ENCODE data around the gene FGF22.

Gene FGF22

DNA sequence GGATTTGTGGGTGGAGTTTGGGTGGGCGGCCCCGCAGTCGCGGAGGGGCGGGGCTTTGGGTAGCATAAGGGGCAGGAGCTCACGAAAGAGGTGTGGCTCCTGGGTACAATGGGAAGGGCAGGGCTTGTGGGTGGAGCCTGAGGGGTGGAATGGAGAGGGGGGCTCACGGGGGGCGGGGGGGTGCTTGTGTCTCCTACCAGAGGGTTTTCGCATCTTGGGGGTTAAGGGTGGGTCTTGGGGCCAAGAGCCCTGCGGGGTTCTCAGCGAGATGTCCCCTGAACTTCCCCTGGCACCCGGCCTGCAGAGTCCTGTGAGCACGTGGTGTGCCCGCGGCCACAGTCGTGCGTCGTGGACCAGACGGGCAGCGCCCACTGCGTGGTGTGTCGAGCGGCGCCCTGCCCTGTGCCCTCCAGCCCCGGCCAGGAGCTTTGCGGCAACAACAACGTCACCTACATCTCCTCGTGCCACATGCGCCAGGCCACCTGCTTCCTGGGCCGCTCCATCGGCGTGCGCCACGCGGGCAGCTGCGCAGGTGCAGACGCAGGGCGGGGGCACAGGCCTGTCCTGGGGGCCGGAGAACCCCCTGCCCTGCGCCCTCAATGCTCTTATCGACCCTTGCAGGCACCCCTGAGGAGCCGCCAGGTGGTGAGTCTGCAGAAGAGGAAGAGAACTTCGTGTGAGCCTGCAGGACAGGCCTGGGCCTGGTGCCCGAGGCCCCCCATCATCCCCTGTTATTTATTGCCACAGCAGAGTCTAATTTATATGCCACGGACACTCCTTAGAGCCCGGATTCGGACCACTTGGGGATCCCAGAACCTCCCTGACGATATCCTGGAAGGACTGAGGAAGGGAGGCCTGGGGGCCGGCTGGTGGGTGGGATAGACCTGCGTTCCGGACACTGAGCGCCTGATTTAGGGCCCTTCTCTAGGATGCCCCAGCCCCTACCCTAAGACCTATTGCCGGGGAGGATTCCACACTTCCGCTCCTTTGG, 41.6 kb downstream of the FGF22 start:
- H3K9me3 Mint-ChIP-seq = no peaks in the 10 kb centered on the region
- no peaks in the 10 kb centered on the region for H3K27me3 Mint-ChIP-seq
- no peak for ATAC-seq (replicated peaks)
- no peak for DNase-seq
- H3K27ac Mint-ChIP-seq = peak overlapping the region; percentile 62 to 91
- H3K4me1 Mint-ChIP-seq (ENCODE audit: low read depth in 2 of 2) = peaks cover 4 to 5% of the 10 kb centered on the region in 2 donors
- peak overlapping the region; percentile 77 to 78 for H3K4me3 Mint-ChIP-seq
- H3K36me3 Mint-ChIP-seq (ENCODE audit: insufficient read depth) = peaks cover 4% of the 10 kb centered on the region

GRCh38 chr19:682678-683320, 43.1 kb downstream of the FGF22 start:
- Mint-ChIP-seq H3K36me3 (ENCODE audit: insufficient read depth) (peaks cover 4% of the 10 kb centered on the region), H3K4me1 (ENCODE audit: low read depth in 2 of 2) (peaks cover 4 to 5% of the 10 kb centered on the region in 2 donors), H3K27ac (no peak overlapping the region), H3K27me3 (no peaks in the 10 kb centered on the region), H3K4me3 (no peak overlapping the region), H3K9me3 (no peaks in the 10 kb centered on the region)
- ATAC-seq (replicated peaks) = no peak
- no peak for DNase-seq

DNA sequence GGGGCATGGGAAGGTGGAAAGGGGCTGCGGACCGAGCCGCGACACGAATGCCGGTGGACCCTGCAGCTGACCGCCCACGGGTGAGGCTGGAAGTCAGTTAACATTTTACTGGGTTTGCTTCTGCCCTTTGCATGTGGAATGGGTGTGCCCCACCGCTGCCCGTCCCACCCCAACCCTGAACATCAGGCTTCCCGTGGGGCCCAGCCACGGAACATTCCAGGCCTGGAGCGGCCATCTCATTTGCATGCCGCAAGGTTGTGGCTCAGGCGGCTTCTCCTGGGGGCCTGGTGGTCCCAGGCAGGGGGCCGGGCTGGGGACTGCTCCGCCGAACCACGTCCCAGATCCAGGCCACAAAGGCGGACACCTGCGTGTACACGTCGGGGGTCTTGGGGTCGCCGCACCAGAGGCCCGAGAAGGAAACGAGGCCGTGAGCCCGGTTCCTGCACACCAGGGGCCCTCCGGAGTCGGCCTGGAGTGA, 45.8 kb downstream of the FGF22 start:
- no peak for ATAC-seq (replicated peaks)
- Mint-ChIP-seq H3K9me3 (no peaks in the 10 kb centered on the region), H3K36me3 (ENCODE audit: insufficient read depth) (peaks cover 7% of the 10 kb centered on the region), H3K27ac (no peak overlapping the region), H3K4me1 (ENCODE audit: low read depth in 2 of 2) (peaks cover 4% of the 10 kb centered on the region in 2 donors), H3K4me3 (no peak overlapping the region), H3K27me3 (no peaks in the 10 kb centered on the region)
- no peak for DNase-seq

GRCh38 chr19:686589-687297, 47.1 kb downstream of the FGF22 start:
- Mint-ChIP-seq H3K4me1 (ENCODE audit: low read depth in 2 of 2) (no peaks in the 10 kb centered on the region), H3K27ac (no peak overlapping the region), H3K36me3 (ENCODE audit: insufficient read depth) (peaks cover 3% of the 10 kb centered on the region), H3K27me3 (no peaks in the 10 kb centered on the region), H3K4me3 (no peak overlapping the region), H3K9me3 (no peaks in the 10 kb centered on the region)
- ATAC-seq (replicated peaks) (no peak), DNase-seq (no peak)

GRCh38 chr19:687569-688166, 48.0 kb downstream of the FGF22 start:
- H3K9me3 Mint-ChIP-seq = no peaks in the 10 kb centered on the region
- H3K27ac Mint-ChIP-seq = no peak overlapping the region
- peaks cover 3% of the 10 kb centered on the region for H3K36me3 Mint-ChIP-seq (ENCODE audit: insufficient read depth)
- H3K27me3 Mint-ChIP-seq = no peaks in the 10 kb centered on the region
- no peaks in the 10 kb centered on the region for H3K4me1 Mint-ChIP-seq (ENCODE audit: low read depth in 2 of 2)
- DNase-seq = no peak
- ATAC-seq (replicated peaks) = no peak
- no peak overlapping the region for H3K4me3 Mint-ChIP-seq

- peaks cover 3% of the 10 kb centered on the region for H3K36me3 Mint-ChIP-seq (ENCODE audit: insufficient read depth)
- no peak for DNase-seq
- no peak for ATAC-seq (replicated peaks)
- no peaks in the 10 kb centered on the region for H3K27me3 Mint-ChIP-seq
- H3K4me3 Mint-ChIP-seq = no peak overlapping the region
- no peaks in the 10 kb centered on the region for H3K4me1 Mint-ChIP-seq (ENCODE audit: low read depth in 2 of 2)
- no peaks in the 10 kb centered on the region for H3K9me3 Mint-ChIP-seq
- no peak overlapping the region for H3K27ac Mint-ChIP-seq
Measured at GRCh38 chr19:688214-688613, 48.5 kb downstream of the FGF22 start.

DNA sequence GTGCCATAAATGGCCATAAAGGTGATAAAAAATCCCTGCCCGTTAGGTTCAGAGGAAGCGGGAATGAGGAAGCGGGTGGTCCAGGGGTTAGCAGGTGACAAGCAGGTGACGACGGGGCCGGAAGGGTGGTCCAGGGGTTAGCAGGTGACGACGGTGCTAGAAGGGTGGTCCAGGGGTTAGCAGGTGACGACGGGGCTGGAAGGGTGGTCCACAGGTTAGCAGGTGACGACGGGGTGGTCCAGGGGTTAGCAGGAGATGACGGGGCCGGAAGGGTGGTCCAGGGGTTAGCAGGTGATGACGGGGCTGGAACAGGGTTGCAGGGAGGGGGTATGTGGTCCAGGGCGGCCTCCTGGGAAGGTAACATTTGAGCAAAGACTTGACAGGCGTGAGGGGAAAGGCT, 49.3 kb downstream of the FGF22 start:
- Mint-ChIP-seq H3K27me3 (no peaks in the 10 kb centered on the region), H3K9me3 (no peaks in the 10 kb centered on the region), H3K4me3 (no peak overlapping the region), H3K36me3 (ENCODE audit: insufficient read depth) (peaks cover 3% of the 10 kb centered on the region), H3K4me1 (ENCODE audit: low read depth in 2 of 2) (no peaks in the 10 kb centered on the region), H3K27ac (no peak overlapping the region)
- ATAC-seq (replicated peaks) (no peak), DNase-seq (no peak)

DNA sequence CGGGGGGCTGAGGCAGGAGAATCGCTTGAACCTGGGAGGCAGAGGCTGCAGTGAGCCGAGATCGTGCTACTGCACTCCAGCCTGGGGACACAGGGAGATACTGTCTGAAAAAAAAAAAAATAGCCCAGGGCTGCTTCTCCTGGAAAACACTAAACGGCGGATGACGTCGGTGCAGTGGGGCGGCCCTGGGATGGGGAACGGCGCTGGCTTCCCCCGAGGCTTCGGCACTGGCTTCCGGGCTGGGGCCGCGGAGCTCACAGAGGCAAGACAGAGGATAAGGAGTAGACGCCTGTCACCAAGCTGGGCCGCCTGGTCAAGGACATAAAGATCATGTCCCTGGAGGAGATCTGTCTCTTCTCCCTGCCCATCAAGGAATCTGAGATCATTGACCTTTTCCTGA, 50.5 kb downstream of the FGF22 start:
- ATAC-seq (replicated peaks) (no peak), DNase-seq (no peak)
- Mint-ChIP-seq H3K27ac (no peak overlapping the region), H3K4me1 (ENCODE audit: low read depth in 2 of 2) (peaks cover 0 to 2% of the 10 kb centered on the region in 2 donors), H3K4me3 (no peak overlapping the region), H3K27me3 (peaks cover 6 to 9% of the 10 kb centered on the region in 2 donors), H3K9me3 (no peaks in the 10 kb centered on the region), H3K36me3 (ENCODE audit: insufficient read depth) (peaks cover 7% of the 10 kb centered on the region)

Data from effector memory CD8-positive, alpha-beta T cell (primary cell).